Activated CD4-positive, alpha-beta T cell treated with anti-CD3 and anti-CD28 coated beads for 36 hours (primary cell): Measurements from ENCODE around the gene NXPH2. TPM values are rescaled to one million over a fixed set of nuclear protein-coding genes. Genes with fewer than 3 reads are reported as not detected.
"Not testable (repeated sequence)": the region's sequence is repeated elsewhere in the genome, so short reads cannot be mapped to it uniquely, and the experiment has no call there.

ENCODE experiments used
- ATAC-seq: fragments of 200-7000 bp; cut with Tn5 transposase; one replicate; pipeline ENCODE4 v1.10.0; 2021; ENCODE audit warnings: mild to moderate bottlenecking, moderate library complexity
- CTCF ChIA-PET: fragments of 350-600 bp; sonication (Branson Sonifier 250); formaldehyde crosslinking; loops from one replicate; lab custom pipeline; 2021; ENCODE audit warnings: antibody characterized with exemption; lab: Charles Lee
- POLR2A ChIA-PET: fragments of 350-600 bp; sonication (Branson Sonifier 250); formaldehyde crosslinking; loops from one replicate; lab custom pipeline; 2021; ENCODE audit warnings: antibody characterized with exemption, inconsistent platforms; lab: Charles Lee
- DNase-seq: peaks from one replicate; pipeline ENCODE4 v3.0.0-alpha.2; 2020
- H3K27ac Mint-ChIP-seq: one replicate; pipeline ENCODE4 v1.8.0; 2021; ENCODE audit warnings: mixed read lengths
- H3K27me3 Mint-ChIP-seq: one replicate; pipeline ENCODE4 v1.8.0; 2021; ENCODE audit warnings: mixed read lengths
- H3K36me3 Mint-ChIP-seq: one replicate; pipeline ENCODE4 v1.8.0; 2021; ENCODE audit warnings: low read depth, mixed read lengths
- H3K4me1 Mint-ChIP-seq: one replicate; pipeline ENCODE4 v1.8.0; 2021; ENCODE audit warnings: mixed read lengths
- H3K4me3 Mint-ChIP-seq: one replicate; pipeline ENCODE4 v1.8.0; 2021; ENCODE audit warnings: mild to moderate bottlenecking, moderate library complexity, mixed read lengths
- H3K9me3 Mint-ChIP-seq: one replicate; pipeline ENCODE4 v1.8.0; 2021; ENCODE audit warnings: low read depth, mixed read lengths
- intact Hi-C, 2 experiments: fragments of 100-400 bp; cut with DNase I in 1 of 2; cut with micrococcal nuclease in 1 of 2; formaldehyde crosslinking; loops; one replicate each; pipeline versions ENCODE4 v1.14.2 to v1.15.1; 2022 to 2024; cut with DNase I, micrococcal nuclease
- total RNA-seq, 2 experiments: library from RNA; stranded (reverse); gene quantifications; one replicate each; pipeline ENCODE4 v1.2.3, GENCODE V29; 2021

NXPH2 gene
- total RNA-seq, 2 experiments from 2014 or later, result not detected

GRCh38 chr2:138757384-138757783, 22.8 kb downstream of the NXPH2 start:
- CTCF ChIA-PET, result no interaction called here
- POLR2A ChIA-PET, result no interaction called here
- Mint-ChIP-seq H3K27me3 (peaks cover 6% of the 10 kb centered on the region), H3K4me3 (no peak overlapping the region), H3K36me3 (no peaks in the 10 kb centered on the region), H3K27ac (no peak overlapping the region), H3K9me3 (no peaks in the 10 kb centered on the region), H3K4me1 (no peaks in the 10 kb centered on the region)
- ATAC-seq (no peak), DNase-seq (no peak)
- intact Hi-C loops, result no loop called here

- CTCF ChIA-PET, result no interaction called here
- DNase-seq (no peak), ATAC-seq (no peak)
- Mint-ChIP-seq H3K9me3 (no peaks in the 10 kb centered on the region), H3K27me3 (no peaks in the 10 kb centered on the region), H3K36me3 (no peaks in the 10 kb centered on the region), H3K4me3 (no peak overlapping the region), H3K4me1 (no peaks in the 10 kb centered on the region), H3K27ac (no peak overlapping the region)
- intact Hi-C loops, result no loop called here
- POLR2A ChIA-PET, result no interaction called here
Measured at GRCh38 chr2:138752197-138752956, 27.8 kb downstream of the NXPH2 start.

- POLR2A ChIA-PET, result no interaction called here
- DNase-seq, result no peak
- Mint-ChIP-seq H3K36me3 (no peaks in the 10 kb centered on the region), H3K4me3 (no peak overlapping the region), H3K27ac (no peak overlapping the region), H3K9me3 (no peaks in the 10 kb centered on the region), H3K4me1 (no peaks in the 10 kb centered on the region), H3K27me3 (no peaks in the 10 kb centered on the region)
- intact Hi-C loops, result no loop called here
- ATAC-seq, result no peak
- CTCF ChIA-PET, result no interaction called here
Measured at GRCh38 chr2:138744713-138745112, 35.5 kb downstream of the NXPH2 start.

GRCh38 chr2:138742441-138743057, 37.6 kb downstream of the NXPH2 start:
- Mint-ChIP-seq H3K4me3 (no peak overlapping the region), H3K27ac (no peak overlapping the region), H3K4me1 (no peaks in the 10 kb centered on the region), H3K27me3 (no peaks in the 10 kb centered on the region), H3K36me3 (no peaks in the 10 kb centered on the region), H3K9me3 (peaks cover under 1% of the 10 kb centered on the region)
- intact Hi-C loops, result no loop called here
- POLR2A ChIA-PET, result no interaction called here
- no peak for ATAC-seq
- CTCF ChIA-PET, result no interaction called here
- no peak for DNase-seq

DNA sequence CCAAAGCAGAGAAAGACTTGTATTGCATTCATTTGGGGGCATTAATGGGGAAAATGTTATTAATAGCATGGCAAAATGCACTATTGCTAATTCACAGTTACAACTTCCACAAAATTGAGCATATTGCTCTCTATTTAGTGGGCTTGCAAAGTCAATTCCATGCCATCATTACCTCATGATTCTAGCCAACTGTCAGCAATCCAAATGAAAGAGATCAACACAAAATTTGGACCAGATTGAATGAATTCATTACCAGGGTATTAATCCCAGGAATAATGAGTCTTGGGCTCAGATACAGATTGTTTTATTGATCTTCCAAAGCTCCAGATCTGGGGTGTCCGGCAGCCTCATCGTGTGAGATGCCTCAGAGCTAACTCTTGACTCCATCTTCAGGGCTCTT, 38.3 kb downstream of the NXPH2 start:
- Mint-ChIP-seq H3K4me1 (no peaks in the 10 kb centered on the region), H3K4me3 (no peak overlapping the region), H3K27me3 (no peaks in the 10 kb centered on the region), H3K36me3 (peaks cover under 1% of the 10 kb centered on the region), H3K27ac (no peak overlapping the region), H3K9me3 (peaks cover 6% of the 10 kb centered on the region)
- intact Hi-C loops, result no loop called here
- CTCF ChIA-PET, result no interaction called here
- POLR2A ChIA-PET, result no interaction called here
- ATAC-seq (no peak), DNase-seq (no peak)

- POLR2A ChIA-PET, DNase-seq, H3K4me3 Mint-ChIP-seq, H3K4me1 Mint-ChIP-seq, H3K27ac Mint-ChIP-seq, CTCF ChIA-PET, ATAC-seq, H3K36me3 Mint-ChIP-seq, H3K27me3 Mint-ChIP-seq, intact Hi-C loops: not testable (repeated sequence)
- peaks cover 29% of the 10 kb centered on the region for H3K9me3 Mint-ChIP-seq
Measured at GRCh38 chr2:138737009-138737554, 43.1 kb downstream of the NXPH2 start.

DNA sequence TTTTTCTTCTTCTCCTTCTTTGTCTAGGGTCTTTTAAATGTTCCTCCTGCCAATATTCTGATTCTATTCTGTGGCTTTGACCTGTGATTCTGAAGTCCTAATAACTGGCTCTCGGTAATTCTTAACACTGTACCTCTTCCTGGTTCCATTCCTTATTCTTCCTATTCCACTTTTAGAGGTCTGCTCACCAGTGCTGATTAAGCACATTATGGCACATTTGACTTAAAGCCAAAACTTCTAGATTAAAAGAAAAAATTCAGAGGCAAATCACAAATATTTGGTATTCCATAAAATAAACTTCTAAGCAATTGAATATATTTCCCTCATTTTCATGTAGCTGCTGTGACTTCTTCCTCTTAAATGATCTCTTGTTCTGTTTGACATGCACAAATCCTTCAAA, 47.5 kb downstream of the NXPH2 start:
- Mint-ChIP-seq H3K4me3 (no peak overlapping the region), H3K36me3 (peaks cover 4% of the 10 kb centered on the region), H3K4me1 (no peaks in the 10 kb centered on the region), H3K27me3 (peaks cover 10% of the 10 kb centered on the region), H3K9me3 (peaks cover 33% of the 10 kb centered on the region), H3K27ac (no peak overlapping the region)
- ChIA-PET CTCF (no interaction called here), POLR2A (interaction anchor here (0.6 kb wide), 1 partner anchor 198 kb away, joined by 5 read pairs; no protein-coding TSS in a partner anchor)
- no peak for DNase-seq
- intact Hi-C loops, result no loop called here
- no peak for ATAC-seq

- Mint-ChIP-seq H3K27ac (no peak overlapping the region), H3K4me3 (no peak overlapping the region), H3K36me3 (peaks cover 2% of the 10 kb centered on the region), H3K4me1 (no peaks in the 10 kb centered on the region), H3K27me3 (peaks cover 10% of the 10 kb centered on the region), H3K9me3 (peaks cover 16% of the 10 kb centered on the region)
- intact Hi-C loops, result no loop called here
- ATAC-seq (no peak), DNase-seq (no peak)
- ChIA-PET CTCF (no interaction called here), POLR2A (no interaction called here)
Measured at GRCh38 chr2:138730497-138731030, 49.6 kb downstream of the NXPH2 start.

GRCh38 chr2:138727956-138728355, 52.2 kb downstream of the NXPH2 start:
- H3K4me1 Mint-ChIP-seq, result no peaks in the 10 kb centered on the region
- DNase-seq (no peak), ATAC-seq (no peak)
- H3K27ac Mint-ChIP-seq, result no peak overlapping the region
- POLR2A ChIA-PET, result no interaction called here
- H3K9me3 Mint-ChIP-seq, result peaks cover 4% of the 10 kb centered on the region
- H3K27me3 Mint-ChIP-seq, result peaks cover 10% of the 10 kb centered on the region
- CTCF ChIA-PET, result interaction anchor here (0.8 kb wide), 1 partner anchor 118 kb away, joined by 4 read pairs; no protein-coding TSS in a partner anchor
- intact Hi-C loops, result no loop called here
- H3K4me3 Mint-ChIP-seq, result no peak overlapping the region
- no peaks in the 10 kb centered on the region for H3K36me3 Mint-ChIP-seq

- CTCF ChIA-PET, result no interaction called here
- H3K27ac Mint-ChIP-seq, result no peak overlapping the region
- POLR2A ChIA-PET, result no interaction called here
- H3K27me3 Mint-ChIP-seq, result peaks cover 8% of the 10 kb centered on the region
- H3K36me3 Mint-ChIP-seq, result no peaks in the 10 kb centered on the region
- H3K4me3 Mint-ChIP-seq, result no peak overlapping the region
- intact Hi-C loops, result no loop called here
- ATAC-seq (no peak), DNase-seq (no peak)
- peaks cover 4% of the 10 kb centered on the region for H3K9me3 Mint-ChIP-seq
- H3K4me1 Mint-ChIP-seq, result no peaks in the 10 kb centered on the region
Measured at GRCh38 chr2:138726681-138727080, 53.5 kb downstream of the NXPH2 start.

- peaks cover 4% of the 10 kb centered on the region for H3K9me3 Mint-ChIP-seq
- no peaks in the 10 kb centered on the region for H3K36me3 Mint-ChIP-seq
- no peak for ATAC-seq
- no peak overlapping the region for H3K4me3 Mint-ChIP-seq
- ChIA-PET POLR2A (no interaction called here), CTCF (no interaction called here)
- intact Hi-C loops, result no loop called here
- no peak for DNase-seq
- H3K4me1 Mint-ChIP-seq, result no peaks in the 10 kb centered on the region
- no peak overlapping the region for H3K27ac Mint-ChIP-seq
- peaks cover 3% of the 10 kb centered on the region for H3K27me3 Mint-ChIP-seq
Measured at GRCh38 chr2:138724729-138725459, 55.3 kb downstream of the NXPH2 start.
